Natural killer cell treated with Interleukin-12 subunit alpha and Interleukin-12 subunit beta and Interleukin-15 and Interleukin-18, amount 100 ng/mL, for 72 hours (primary cell): ENCODE results near the gene CT83. TPM values are rescaled to one million over a fixed set of nuclear protein-coding genes. Genes with fewer than 3 reads are reported as not detected.

ENCODE experiments used
- total RNA-seq, 2 donors: library from RNA; stranded (reverse); gene quantifications; one replicate each; pipeline ENCODE4 v1.2.3, GENCODE V29; 2022

The CT83 gene
- total RNA-seq, 2 donors from 2014 or later = not detected

Other genes with a start within 250 kb of the CT83 start
- not detected for gene SLC6A14, start 26.4 kb downstream of the CT83 start, total RNA-seq